Liver (tissue), 4 donors: ENCODE data around the gene GPR26. TPM values are rescaled to one million over a fixed set of nuclear protein-coding genes. Genes with fewer than 3 reads are reported as not detected.

ENCODE experiments used
- polyA plus RNA-seq, 2 donors: library from polyadenylated mRNA; stranded (reverse) in 1 of 2; unstranded in 1 of 2; fragments of 200-250 nt in 1 of 2; fragments of >200 nt in 1 of 2; fragmentation: Nextera tagmentation in 1 of 2; extraction: Ambion mirVana in 1 of 2; gene quantifications; one replicate each; pipeline versions ENCODE4 v1.2.1 to v1.2.3, GENCODE V29; 2013 to 2015
- total RNA-seq, 2 donors: library from RNA; depleted of rRNA; stranded (reverse); fragments of >200 nt; gene quantifications; one replicate each; pipeline ENCODE4 v1.2.3, GENCODE V29; 2014
- donor health status: healthy.
- donor health status: healthy.
- donor health status: healthy.

The GPR26 gene
- total and polyA plus RNA-seq, 4 donors = not detected

Other genes starting within 250 kb of the GPR26 start
- gene CPXM2, start 225.5 kb downstream of the GPR26 start, total RNA-seq = under 1 TPM; 0.05 to 0.92 TPM
- gene CPXM2, start 225.5 kb downstream of the GPR26 start, polyA plus RNA-seq = under 1 TPM; 0.21 to 0.67 TPM